Measurements from ENCODE around the gene PPP2R5D.
A peak's percentile ranks its signal among the peaks of the same experiment; 100 is the strongest.

PPP2R5D gene

DNA sequence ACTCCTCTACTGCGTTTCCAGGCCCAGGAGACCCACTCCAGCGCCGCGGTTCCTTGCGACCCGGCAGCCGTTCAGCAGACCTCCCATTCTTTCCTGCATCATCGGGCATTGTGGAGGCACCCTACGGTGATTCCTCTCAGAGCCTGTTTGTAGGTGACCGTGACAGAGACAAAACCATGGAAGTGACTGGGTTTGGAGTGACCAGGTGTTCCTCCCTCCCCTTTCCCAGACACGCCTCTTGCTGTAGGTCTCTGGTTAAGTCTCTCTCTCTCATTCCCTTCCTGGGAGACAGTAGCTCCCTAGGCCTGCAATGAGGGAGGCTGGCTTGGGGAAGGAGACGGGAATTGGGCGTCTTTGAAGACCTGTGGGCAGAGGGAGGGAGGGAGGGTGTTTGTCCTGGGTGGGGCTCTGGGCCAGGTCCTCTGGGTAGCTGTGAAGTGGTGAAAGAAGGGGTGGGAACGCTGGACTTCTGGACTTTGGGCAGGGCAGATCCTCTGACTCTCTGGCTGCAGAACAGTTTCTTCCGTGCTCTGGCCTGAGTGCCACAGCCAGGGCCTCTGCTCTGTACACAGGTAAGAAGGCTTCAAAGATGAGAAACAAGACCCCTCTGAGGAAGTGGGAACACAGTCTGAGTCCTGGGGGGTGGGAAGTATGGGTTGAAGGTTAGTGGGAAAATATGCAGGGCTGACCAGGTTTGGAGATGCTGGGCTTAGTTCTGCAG lies 75.8 kb downstream of the PPP2R5D start:
- DNase-seq = peak; percentile 28 to 72 (median 62)

- DNase-seq = no peak
Observed at GRCh38 chr6:43060755-43061633, 76.6 kb downstream of the PPP2R5D start.

- DNase-seq = no peak
Observed at GRCh38 chr6:43061861-43062260, 77.5 kb downstream of the PPP2R5D start.
